ENCODE measurements around the gene PCNX3.

The PCNX3 gene

DNA sequence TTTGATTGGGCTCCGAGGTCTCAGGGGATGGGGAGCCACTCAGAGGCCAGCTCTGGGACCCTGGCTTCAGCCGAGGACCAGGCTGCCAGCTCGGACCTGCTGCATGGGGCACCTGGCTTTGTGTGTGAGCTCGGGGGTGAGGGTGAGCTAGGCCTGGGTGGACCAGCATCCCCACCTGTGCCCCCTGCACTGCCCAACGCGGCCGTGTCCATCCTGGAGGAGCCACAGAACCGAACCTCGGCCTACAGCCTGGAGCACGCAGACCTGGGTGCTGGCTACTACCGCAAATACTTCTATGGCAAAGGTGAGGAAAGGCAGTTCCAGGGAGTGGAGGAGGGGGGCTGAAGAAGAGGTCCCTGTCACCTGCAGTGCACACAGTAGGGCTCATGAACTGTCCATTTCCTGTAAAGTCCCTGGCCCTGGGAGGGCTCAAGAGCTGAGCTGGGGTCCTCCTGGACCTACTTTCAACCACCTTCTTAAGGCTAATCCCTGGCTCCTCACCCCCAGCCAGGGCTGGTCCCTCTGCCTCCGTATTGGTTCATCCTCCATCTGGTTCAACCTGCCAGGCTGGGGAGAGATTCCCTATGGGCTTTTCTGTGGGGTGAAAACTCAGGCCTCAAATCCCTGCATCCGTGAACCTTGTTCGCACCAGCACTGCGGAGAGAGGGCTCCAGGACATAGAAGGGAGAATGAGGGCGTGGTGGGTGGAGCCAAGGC lies 25.9 kb downstream of the PCNX3 start:
- no peak for DNase-seq

DNA sequence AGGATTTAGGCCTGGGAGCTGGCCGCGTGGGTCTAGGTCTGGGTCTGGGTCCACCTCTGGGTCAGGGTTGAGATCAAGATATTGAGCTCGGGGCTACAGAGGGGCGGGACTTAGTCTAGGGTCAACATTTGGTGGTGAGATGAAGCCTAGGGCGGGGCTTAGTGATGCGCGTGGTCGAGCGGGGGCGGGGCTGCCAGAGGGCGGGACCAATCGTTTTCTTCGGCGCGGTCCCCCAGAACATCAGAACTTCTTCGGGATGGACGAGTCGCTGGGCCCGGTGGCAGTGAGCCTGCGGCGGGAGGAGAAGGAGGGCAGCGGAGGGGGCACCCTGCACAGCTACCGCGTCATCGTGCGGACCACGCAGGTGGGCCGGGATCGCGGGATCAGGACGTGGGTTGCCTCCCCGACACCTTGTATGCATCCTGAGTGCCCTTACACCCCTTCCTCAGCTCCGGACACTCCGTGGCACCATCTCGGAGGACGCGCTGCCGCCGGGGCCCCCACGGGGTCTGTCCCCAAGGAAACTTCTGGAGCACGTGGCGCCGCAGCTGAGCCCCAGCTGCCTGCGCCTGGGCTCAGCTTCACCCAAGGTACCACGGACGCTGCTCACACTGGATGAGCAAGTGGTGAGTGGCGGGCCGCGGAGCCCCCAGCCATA lies 26.6 kb downstream of the PCNX3 start:
- DNase-seq = no peak

DNA sequence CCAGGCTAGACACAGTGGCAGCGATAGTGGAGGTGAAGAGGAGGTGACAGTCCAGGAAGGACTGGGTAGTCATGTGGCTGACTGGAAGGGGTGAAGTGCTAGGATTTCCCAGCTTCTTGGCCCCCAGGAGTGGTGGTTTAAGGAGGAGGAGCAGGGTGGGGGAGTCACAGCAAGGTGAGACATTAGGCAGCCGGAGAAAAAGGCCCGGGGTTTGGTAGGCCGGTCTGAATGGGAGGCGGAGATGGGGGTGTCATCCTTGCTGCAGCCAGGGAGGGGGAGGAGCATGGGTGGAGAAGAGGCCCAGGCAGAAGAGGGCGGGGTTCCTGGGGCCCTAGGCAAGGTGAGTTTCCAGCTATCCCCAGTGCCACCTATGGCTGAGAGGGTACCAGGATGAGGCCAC lies 28.4 kb downstream of the PCNX3 start:
- no peak for DNase-seq

DNA sequence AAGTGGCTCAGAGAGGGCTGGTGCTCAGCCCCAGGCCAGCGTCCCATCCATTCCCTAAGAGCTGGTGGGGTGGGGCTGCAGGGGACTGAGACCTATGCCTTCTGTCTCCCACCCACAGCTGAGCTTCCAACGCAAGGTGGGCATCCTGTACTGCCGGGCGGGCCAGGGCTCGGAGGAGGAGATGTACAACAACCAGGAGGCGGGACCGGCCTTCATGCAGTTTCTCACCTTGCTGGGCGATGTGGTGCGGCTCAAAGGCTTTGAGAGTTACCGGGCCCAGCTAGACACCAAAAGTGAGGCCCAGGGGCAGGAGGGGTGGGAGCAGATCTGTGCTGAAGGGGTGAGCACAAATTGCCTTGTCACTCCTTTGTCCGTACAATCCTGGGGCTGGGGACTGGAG lies 29.3 kb downstream of the PCNX3 start:
- no peak for DNase-seq

DNA sequence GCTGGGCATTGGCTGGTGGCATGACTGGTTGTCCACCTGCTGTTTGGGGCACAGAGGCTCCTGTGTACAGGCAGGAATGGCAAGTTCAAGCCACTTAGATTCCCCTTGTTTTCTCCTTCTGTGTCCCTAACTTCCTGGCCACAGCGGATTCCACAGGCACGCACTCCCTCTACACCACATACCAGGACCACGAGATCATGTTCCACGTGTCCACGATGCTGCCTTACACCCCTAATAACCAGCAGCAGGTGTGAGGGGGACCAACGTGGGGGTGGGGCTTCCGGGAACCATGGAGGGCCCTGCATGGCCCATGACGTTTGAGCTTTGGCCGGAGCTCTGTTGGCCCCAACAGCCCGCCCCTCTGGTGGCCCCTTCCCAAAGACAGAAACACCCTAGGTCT lies 30.1 kb downstream of the PCNX3 start:
- no peak for DNase-seq

DNA sequence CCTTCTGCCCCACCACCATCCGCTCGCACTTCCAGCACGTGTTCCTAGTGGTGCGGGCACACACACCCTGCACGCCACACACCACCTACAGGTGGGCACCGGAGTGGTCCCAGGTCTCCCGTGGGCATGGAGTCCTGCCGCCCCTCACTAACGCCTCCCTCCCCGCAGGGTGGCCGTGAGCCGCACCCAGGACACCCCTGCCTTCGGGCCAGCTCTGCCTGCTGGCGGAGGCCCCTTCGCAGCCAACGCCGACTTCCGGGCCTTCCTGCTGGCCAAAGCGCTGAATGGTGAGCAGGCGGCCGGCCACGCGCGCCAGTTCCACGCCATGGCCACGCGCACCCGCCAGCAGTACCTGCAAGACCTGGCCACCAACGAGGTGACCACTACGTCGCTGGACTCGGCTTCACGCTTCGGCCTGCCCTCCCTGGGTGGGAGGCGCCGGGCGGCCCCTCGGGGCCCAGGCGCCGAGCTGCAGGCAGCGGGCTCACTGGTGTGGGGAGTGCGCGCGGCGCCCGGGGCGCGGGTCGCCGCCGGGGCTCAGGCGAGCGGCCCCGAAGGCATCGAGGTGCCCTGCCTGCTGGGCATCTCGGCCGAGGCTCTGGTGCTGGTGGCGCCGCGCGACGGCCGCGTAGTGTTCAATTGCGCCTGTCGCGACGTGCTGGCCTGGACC lies 30.8 kb downstream of the PCNX3 start:
- no peak for DNase-seq

DNA sequence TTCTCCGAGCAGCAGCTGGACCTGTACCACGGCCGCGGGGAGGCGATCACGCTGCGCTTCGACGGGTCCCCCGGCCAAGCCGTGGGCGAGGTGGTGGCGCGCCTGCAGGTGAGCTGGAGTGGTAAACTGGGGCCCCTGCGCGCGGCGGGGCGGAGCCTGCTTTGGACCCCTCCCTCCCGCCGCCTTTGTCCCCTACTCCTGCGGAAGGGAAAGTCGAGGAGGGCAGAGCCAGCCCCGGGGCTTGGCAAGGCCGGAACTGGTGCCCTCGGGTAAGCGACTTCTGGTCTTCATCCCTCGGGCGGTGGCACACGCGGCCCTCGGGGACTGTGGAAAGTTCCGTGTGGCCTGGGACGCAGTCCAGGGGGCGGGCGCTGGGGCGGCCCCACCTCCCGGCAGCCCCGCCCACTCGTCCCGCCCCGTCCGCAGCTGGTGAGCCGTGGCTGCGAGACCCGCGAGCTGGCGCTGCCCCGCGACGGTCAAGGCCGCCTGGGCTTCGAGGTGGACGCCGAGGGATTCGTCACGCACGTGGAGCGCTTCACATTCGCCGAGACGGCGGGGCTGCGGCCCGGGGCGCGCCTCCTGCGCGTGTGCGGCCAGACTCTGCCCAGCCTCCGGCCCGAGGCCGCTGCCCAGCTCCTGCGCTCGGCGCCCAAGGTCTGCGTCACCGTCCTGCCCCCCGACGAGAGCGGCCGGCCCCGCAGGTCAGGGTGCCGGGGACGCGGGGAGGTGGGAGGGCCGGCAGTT lies 31.6 kb downstream of the PCNX3 start:
- no peak for DNase-seq

DNA sequence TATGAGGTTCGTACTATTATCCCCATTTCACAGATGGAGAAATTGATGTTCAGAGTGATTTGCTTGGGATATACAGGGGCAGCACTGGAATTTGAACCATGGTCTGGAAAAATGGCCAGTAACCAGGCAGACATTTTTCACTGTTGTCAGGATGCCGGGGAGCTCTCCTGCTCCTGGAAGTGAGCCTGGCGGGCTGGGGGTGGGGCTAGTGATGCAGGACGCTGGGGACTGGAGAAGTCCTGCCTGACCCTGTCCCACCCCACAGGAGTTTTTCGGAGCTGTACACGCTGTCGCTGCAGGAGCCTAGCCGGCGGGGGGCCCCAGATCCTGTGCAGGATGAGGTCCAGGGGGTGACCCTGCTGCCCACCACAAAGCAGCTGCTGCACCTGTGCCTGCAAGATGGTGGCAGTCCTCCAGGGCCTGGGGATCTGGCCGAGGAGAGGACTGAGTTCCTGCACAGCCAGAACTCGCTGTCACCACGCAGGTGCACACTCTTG lies 33.5 kb downstream of the PCNX3 start:
- no peak for DNase-seq

DNA sequence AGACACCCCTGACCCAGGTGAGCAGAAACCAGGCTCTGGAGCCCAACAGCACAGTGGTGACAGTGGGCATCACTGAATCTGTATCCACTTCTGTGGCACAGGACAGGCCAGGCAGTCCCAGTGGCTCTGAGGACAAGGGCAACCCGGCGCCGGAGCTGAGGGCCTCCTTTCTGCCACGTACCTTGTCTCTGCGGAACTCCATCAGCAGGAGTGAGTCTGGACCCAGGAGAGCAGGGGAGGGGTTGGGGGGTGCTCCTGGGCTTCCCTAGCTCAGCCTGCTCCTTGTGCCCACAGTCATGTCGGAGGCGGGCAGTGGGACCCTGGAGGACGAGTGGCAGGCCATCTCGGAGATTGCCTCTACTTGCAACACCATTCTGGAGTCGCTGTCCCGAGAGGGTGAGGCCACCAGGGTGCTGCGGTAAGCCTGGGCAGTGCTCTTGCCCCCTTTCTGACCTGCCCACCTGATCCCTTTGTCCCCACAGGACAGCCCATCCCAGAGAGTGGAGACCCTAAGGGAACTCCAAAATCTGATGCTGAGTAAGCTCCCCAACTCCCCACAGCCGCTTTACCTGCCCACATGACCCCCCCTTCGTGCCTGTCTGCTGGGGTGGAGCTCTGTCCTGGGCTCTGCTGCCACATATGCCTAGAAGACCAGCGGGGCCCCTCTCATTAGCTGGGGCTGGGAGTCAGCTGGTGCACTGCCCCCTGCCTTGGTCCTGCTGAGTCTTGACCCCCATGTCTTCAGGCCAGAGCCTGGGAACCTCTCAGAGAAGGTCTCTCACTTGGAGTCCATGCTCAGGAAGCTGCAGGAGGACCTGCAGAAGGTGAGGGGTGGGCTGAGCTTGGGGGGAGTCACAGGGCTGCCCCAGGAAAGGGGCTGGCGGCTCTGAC lies 34.3 kb downstream of the PCNX3 start:
- no peak for DNase-seq

DNA sequence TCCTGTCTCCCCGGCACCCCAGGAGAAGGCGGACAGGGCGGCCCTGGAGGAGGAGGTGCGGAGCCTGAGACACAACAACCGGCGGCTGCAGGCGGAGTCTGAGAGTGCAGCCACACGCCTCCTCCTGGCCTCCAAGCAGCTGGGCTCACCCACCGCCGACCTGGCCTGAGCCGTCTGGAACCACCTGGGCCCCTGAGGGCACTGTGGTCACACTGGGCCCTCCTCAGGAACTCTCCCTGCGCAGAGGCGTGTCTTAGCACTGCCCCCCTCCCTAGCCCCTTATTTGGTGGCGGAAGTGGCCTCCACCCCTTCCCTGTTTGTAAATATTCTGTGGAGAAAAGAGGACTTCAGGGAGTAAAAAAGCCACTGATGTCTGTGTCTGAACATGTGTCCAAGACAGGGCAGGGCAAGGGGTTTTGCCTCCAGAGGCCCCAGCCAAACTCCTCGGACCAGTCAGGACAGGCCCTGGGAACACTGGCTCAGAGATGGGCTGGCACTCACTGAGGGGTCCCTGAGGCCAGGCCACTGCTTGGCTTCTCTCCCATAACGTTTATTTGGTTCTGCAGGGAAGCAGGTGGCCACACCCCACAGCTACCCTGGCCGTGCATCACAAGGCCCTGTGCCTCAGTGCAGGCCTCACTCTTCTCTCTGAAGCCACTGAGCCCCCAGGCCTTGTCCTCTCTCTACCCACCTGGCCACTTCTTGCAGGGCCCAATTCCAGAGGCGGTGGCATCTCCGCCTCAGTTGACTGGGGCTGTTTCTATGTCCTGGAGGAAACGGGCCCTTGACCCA lies 35.2 kb downstream of the PCNX3 start:
- DNase-seq = no peak

DNA sequence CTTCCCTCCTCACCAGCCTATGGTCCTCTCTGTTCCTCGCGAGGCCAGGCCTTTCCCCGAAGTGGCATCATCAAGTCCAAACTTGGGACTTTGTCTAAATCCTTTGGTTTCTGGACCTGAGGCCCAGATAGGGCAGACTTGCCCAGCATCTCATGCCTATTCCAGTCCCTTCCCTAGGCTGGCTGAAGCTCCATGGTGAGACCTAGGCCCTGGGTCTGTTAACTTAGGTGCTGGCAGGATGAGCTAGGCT lies 35.7 kb downstream of the PCNX3 start:
- DNase-seq = no peak

DNA sequence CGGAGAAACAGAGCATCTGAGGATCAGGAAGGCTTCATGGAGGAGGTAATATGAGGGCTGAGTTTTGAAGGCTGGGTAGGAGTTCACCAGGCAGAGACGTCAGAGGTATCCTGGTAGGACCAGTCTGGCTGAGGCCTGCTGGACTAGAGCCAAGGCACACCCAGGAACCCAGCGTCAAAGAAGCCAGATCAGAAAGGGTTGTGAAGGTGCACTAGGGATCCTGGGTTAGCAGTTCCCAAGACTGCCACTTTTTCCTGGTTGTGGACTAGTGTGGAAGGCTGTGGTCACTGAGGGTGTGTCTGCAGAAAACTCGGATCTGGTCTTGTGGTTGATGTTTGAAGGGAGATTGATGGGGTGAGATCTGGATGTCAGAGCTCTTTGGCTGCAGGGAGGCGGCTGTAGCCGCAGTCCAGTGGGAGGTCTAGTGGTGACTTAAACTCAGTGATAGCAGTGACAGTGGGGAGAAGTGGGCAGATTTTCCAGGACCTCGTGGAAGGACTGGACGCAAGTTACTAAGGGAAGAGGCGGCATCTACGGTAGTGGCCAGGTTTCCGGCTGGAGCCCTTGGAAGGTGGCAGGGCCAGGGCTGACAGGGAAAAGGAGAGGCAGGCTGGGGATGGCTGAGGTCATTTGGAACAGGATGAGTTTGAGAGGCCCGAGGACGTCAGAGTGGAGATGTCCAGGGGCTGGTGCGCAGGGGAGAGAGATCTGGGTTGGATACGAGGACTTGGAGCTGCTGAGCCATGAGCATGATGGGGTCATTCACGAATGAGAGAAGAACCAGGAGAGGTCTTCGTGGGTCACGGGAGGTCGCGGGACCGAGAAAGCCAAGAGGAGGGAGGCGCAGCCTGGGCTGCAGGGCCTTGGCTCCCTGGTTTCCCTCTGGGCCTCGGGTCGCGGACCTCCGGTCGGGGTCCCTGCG lies 36.3 kb downstream of the PCNX3 start:
- DNase-seq = peak; percentile 51

DNA sequence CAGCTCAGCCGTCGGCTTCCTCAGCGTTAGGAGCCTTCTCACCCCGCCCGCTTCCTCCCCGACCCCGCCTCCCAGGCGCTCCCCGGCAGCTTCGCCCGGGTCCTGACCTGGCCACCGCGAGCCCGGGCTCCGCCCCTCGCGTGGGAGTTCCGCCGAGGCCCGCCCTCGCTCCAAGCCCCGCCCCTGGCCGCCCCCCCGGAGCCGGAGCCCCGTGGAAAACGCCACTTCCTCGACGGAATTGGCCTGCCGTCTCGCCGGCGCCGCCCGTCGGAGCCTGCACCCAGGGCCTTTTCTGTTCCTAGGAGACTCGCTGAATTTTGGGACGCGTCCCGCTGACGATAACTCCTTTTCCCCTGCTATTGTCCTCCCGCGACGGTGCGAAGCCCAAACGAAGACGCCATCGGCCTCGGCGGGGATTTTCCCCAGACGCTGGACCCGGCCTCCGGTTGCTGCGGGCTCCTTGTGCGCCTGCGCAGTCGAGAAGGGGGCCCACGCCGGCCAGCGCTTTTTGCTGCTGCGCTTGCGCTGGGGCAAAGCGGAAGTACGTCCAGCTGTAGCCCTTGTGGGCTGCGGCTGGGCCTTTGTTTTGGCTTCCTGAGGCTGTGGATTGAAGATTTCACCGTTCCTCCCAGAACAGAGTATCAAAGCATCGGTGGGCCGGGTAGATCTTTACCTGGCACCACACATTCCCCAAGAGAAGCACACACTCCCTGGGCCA lies 37.1 kb downstream of the PCNX3 start:
- peak; percentile 71 for DNase-seq

DNA sequence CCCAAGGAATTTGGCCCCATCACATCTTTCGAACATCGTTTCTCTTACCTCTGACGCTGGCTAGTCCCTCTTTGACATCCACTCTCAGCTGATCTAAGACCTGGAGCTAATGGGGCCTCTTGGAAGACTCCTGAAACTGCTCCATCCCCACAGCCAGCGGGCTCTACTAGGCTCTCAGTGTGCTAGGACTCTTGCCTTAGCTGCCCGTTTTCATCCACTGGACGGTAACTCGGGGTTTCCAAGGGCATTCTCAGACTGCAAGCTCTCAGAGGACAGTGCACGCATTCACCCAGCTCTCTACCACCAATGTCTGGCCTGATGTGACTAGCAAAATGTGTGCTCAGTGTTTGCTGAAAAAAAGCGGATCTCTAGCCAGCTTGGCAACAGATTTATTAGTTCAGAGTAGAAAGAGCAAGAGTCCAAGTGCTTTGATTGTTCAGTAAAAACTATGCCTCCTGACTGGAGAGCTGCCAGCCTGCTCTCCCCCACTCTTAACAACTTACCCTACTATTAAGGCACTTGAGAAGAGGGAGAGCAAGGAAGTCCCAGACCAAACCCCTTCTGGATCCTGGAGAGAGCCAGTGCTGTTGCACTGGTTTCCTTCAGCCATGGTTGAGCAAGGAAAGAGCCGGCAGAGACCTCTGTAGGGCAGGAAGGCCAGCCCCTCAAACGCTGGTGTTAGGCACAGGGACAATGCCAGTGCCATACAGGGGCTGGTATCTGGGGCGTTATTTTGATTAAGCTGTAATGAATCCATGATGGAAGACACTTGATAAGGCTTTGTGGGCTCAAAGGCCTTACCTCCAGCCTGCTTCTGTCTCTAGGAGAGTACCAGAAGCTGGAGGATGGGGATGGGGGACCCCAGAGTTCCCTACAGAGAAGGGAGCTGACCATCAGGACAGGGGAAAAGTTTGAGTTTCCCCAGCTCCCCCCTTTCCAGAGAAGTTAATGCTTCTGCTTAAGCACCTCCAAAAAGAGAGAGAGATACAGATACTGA lies 38.0 kb downstream of the PCNX3 start:
- DNase-seq = peak; percentile 84

DNA sequence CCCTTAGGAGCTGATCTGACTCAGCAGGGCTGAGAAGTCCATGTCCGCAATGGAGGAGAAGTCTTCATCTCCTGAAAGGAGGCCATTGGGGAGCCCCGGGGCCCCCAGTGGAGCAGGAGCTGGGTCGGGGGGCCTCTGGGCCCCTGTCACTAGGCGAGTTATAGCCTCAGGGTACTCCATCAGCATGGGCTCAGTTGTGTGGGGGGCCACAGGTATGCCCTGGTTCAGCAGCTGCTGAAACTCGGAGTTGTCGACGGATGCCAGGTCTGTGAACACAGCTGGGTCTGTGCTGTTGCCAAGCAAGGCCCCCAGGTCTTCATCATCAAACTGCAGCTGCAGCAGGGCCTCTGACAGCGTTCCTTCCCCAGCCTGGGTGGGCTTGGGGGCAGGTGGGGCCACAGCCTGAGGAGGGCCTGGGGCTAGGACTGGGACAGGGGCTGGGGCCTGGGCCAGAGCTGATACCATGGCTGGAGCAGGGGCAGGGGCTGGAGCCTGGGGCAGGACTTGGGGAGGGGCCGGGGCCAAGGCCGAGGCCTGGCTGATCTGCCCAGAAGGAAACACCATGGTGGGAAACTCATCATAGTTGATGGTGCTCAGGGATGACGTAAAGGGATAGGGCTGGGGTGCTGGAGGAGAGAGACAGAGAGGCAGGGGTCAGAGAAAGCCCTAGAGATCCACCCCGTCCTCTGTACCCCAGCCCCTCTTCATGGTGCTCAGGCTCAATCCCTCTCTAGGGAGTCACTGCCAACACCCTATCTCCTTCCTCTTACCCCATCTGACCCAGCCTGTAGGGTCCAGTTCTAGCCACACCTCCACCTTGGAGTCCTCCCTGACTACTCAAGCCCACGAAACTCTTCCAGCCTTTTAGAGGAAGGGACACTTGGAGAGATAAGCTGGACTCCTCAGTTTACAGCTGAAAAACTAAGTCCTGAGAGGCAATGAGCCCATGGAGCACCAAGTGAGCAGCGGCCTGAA lies 39.1 kb downstream of the PCNX3 start:
- DNase-seq = no peak

DNA sequence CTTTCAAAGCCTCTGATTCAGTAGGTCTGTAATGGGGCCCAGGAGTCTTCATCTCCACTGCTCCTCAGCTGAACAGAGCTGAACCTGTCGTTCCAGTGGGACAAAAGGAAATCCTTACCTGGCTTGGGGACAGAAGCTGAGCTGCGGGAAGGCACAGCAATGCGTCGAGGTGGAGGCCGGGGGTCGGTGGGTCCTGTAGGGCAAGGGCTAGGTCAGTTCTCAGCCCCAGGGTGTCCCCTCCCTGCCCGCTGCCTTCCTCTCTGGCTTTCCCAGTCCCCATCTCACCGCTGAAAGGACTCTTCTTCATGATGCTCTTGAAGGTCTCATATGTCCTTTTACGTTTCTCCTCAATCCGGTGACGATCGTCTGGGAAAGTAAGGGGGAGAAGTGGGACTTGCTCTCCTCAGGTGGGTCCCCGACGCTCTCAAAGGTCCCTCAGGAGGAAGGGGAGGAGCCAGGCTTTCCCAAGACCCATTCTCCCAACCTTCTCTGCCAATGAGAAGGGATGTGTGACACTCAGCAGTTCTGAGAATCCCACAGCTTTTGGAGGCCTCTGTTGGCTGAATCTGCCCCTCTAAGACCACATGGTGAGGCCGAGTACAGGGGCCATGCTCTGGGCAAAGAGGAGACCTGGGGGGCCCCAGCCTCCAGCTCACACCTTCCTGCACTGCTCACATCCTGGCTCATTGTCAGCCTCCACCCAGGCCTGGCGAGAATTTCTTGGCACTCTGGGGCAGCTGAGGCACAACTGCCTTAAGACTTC lies 40.2 kb downstream of the PCNX3 start:
- DNase-seq = no peak

DNA sequence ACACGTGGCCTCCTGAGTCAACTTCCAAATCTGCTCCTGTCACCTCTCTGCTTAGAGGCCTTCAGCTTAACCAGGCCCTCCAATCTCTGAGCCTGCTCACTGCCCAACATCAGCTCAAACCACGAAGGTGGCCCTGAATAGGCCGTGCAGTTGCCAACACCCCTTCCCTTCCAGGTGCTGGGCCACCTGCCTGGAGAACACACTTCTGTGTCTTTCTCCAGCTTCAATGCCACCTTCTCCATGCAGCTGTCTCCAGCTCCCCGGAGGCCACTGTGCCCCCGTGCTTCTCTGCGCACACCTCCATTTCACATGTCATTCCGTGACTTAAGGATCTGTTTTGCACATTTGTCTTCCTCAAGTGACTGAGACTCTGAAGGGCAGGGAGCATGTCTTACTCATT lies 41.9 kb downstream of the PCNX3 start:
- DNase-seq = no peak

All from DMS79 treated with DMSO at 0.1 percent for 48 hours (cell line).